ENCODE measurements around the gene HNF1A. TPM values are rescaled to one million over a fixed set of nuclear protein-coding genes. Genes with fewer than 3 reads are reported as not detected.
"Not testable (repeated sequence)": the region's sequence is repeated elsewhere in the genome, so short reads cannot be mapped to it uniquely, and the experiment has no call there.

The HNF1A gene
- total RNA-seq, 1 donor from 2014 or later, result not detected

GRCh38 chr12:121036810-121037326 lies 58.5 kb downstream of the HNF1A start:
- Mint-ChIP-seq H3K27ac (ENCODE audit: unreplicated experiment) (no peak overlapping the region), H3K4me1 (ENCODE audit: unreplicated experiment) (peaks cover 16% of the 10 kb centered on the region), H3K4me3 (ENCODE audit: unreplicated experiment) (no peak overlapping the region), H3K36me3 (ENCODE audit: unreplicated experiment) (no peaks in the 10 kb centered on the region), H3K27me3 (ENCODE audit: unreplicated experiment) (peaks cover 20% of the 10 kb centered on the region), H3K9me3 (ENCODE audit: unreplicated experiment) (no peaks in the 10 kb centered on the region)
- TF ChIP-seq CTCF (IDR thresholded peaks at IDR 0.05), result no peak
- no peak for DNase-seq (ENCODE audit: extremely low spot score, unreplicated experiment)

- Mint-ChIP-seq H3K4me1 (ENCODE audit: unreplicated experiment) (peaks cover 13% of the 10 kb centered on the region), H3K9me3 (ENCODE audit: unreplicated experiment) (no peaks in the 10 kb centered on the region), H3K4me3 (ENCODE audit: unreplicated experiment) (peak within 1 kb of the TSS; percentile 66), H3K27me3 (ENCODE audit: unreplicated experiment) (peaks cover 39% of the 10 kb centered on the region), H3K27ac (ENCODE audit: unreplicated experiment) (peak within 1 kb of the TSS; percentile 35), H3K36me3 (ENCODE audit: unreplicated experiment) (no peaks in the 10 kb centered on the region)
- TF ChIP-seq CTCF (IDR thresholded peaks at IDR 0.05), result no peak
- DNase-seq (ENCODE audit: extremely low spot score, unreplicated experiment), result no peak
These were observed 60.7 kb downstream of the HNF1A start, which contains the start of gene OASL for GRCh38 chr12:121038861-121039668. OASL (minus strand) TSS chr12:121039246; CDS start chr12:121038971, 275 bp downstream.

- Mint-ChIP-seq H3K9me3 (ENCODE audit: unreplicated experiment) (no peaks in the 10 kb centered on the region), H3K4me1 (ENCODE audit: unreplicated experiment) (peaks cover 2% of the 10 kb centered on the region), H3K27me3 (ENCODE audit: unreplicated experiment) (peaks cover 50% of the 10 kb centered on the region), H3K27ac (ENCODE audit: unreplicated experiment) (no peak overlapping the region), H3K4me3 (ENCODE audit: unreplicated experiment) (no peak overlapping the region), H3K36me3 (ENCODE audit: unreplicated experiment) (no peaks in the 10 kb centered on the region)
- DNase-seq (ENCODE audit: extremely low spot score, unreplicated experiment), result no peak
- no peak for TF ChIP-seq CTCF (IDR thresholded peaks at IDR 0.05)
These were observed 64.7 kb downstream of the HNF1A start for GRCh38 chr12:121043067-121043466.

GRCh38 chr12:121047400-121047799 lies 69.1 kb downstream of the HNF1A start:
- not testable (repeated sequence) for H3K4me1 Mint-ChIP-seq (ENCODE audit: unreplicated experiment); H3K36me3 Mint-ChIP-seq (ENCODE audit: unreplicated experiment); H3K4me3 Mint-ChIP-seq (ENCODE audit: unreplicated experiment); DNase-seq (ENCODE audit: extremely low spot score, unreplicated experiment); H3K27ac Mint-ChIP-seq (ENCODE audit: unreplicated experiment); H3K9me3 Mint-ChIP-seq (ENCODE audit: unreplicated experiment)
- H3K27me3 Mint-ChIP-seq (ENCODE audit: unreplicated experiment), result peaks cover 56% of the 10 kb centered on the region

- no peak overlapping the region for H3K27ac Mint-ChIP-seq (ENCODE audit: unreplicated experiment)
- peaks cover 48% of the 10 kb centered on the region for H3K27me3 Mint-ChIP-seq (ENCODE audit: unreplicated experiment)
- no peak for DNase-seq (ENCODE audit: extremely low spot score, unreplicated experiment)
These were observed 70.1 kb downstream of the HNF1A start for GRCh38 chr12:121048442-121048841.

More at GRCh38 chr12:121048442-121048841, 70.1 kb downstream of the HNF1A start:
- no peaks in the 10 kb centered on the region for H3K9me3 Mint-ChIP-seq (ENCODE audit: unreplicated experiment)
- no peak for TF ChIP-seq CTCF (IDR thresholded peaks at IDR 0.05)
- H3K36me3 Mint-ChIP-seq (ENCODE audit: unreplicated experiment), result no peaks in the 10 kb centered on the region
- H3K4me3 Mint-ChIP-seq (ENCODE audit: unreplicated experiment), result no peak overlapping the region
- H3K4me1 Mint-ChIP-seq (ENCODE audit: unreplicated experiment), result no peaks in the 10 kb centered on the region

Measured in osteocyte (in vitro differentiated cells).